WTC11 (cell line): ENCODE measurements around the gene CTDSPL. TPM values are rescaled to one million over a fixed set of nuclear protein-coding genes. Genes with fewer than 3 reads are reported as not detected.

Experiments
- ATAC-seq: fragments of 200-7000 bp; cut with Tn5 transposase; 2 replicates; pipeline ENCODE4 v1.10.0; 2021; ENCODE audit warnings: mild to moderate bottlenecking, moderate library complexity
- CTCF ChIA-PET: fragments of 300-600 bp; sonication (Branson Sonifier 250); formaldehyde crosslinking; loops from one replicate; lab custom pipeline; 2021; ENCODE audit warnings: antibody characterized with exemption; lab: Charles Lee
- POLR2A ChIA-PET: fragments of 350-600 bp; sonication (Branson Sonifier 250); formaldehyde crosslinking; loops from one replicate; lab custom pipeline; 2021; ENCODE audit warnings: antibody characterized with exemption; lab: Charles Lee
- DNase-seq: peaks from one replicate; pipeline ENCODE4 v3.0.0; 2021; ENCODE audit warnings: low spot score
- H3K27ac Mint-ChIP-seq: 2 replicates; pipeline ENCODE4 v1.8.0; 2021; ENCODE audit warnings: mixed read lengths
- H3K27me3 Mint-ChIP-seq: 2 replicates; pipeline ENCODE4 v1.8.0; 2021; ENCODE audit warnings: low read depth, mild to moderate bottlenecking, moderate library complexity, mixed read lengths
- H3K36me3 Mint-ChIP-seq: 2 replicates; pipeline ENCODE4 v1.8.0; 2021; ENCODE audit warnings: mixed read lengths
- H3K4me1 Mint-ChIP-seq: 2 replicates; pipeline ENCODE4 v1.8.0; 2022; ENCODE audit warnings: mixed read lengths
- H3K4me3 Mint-ChIP-seq: 2 replicates; pipeline ENCODE4 v1.8.0; 2021; ENCODE audit warnings: mild to moderate bottlenecking, moderate library complexity, mixed read lengths
- H3K9me3 Mint-ChIP-seq: 2 replicates; pipeline ENCODE4 v1.8.0; 2021; ENCODE audit warnings: mixed read lengths
- AR ChIP-seq: fragments of 250-450 bp; sonication (Bioruptor Pico); IDR thresholded peaks from 2 replicates; pipeline ENCODE4 v1.9.0; 2021; ENCODE audit warnings: mild to moderate bottlenecking
- ATF2 ChIP-seq: sonication (generic); formaldehyde crosslinking; IDR thresholded peaks from 2 replicates; pipeline ENCODE4 v1.8.1; 2022; ENCODE audit warnings: low read depth, missing genetic modification reagents, borderline replicate concordance
- CBFB ChIP-seq: sonication (generic); formaldehyde crosslinking; IDR thresholded peaks from 2 replicates; pipeline ENCODE4 v1.8.1; 2022; ENCODE audit warnings: mild to moderate bottlenecking, low read depth, missing genetic modification reagents
- CREB1 ChIP-seq: sonication (generic); formaldehyde crosslinking; IDR thresholded peaks from 2 replicates; pipeline ENCODE4 v1.8.0; 2023; ENCODE audit warnings: mild to moderate bottlenecking, missing genetic modification reagents
- E2F4 ChIP-seq: sonication (generic); formaldehyde crosslinking; IDR thresholded peaks from 2 replicates; pipeline ENCODE4 v1.8.1; 2022; ENCODE audit warnings: low read depth, mild to moderate bottlenecking, moderate library complexity, missing genetic modification reagents, borderline replicate concordance
- EMX1 ChIP-seq: fragments of 250-450 bp; sonication (Bioruptor Pico); IDR thresholded peaks from 2 replicates; pipeline ENCODE4 v1.8.0; 2021; ENCODE audit warnings: mild to moderate bottlenecking
- ERG ChIP-seq: fragments of 250-450 bp; sonication (Bioruptor Pico); IDR thresholded peaks from 2 replicates; pipeline ENCODE4 v1.8.0; 2021; ENCODE audit warnings: mild to moderate bottlenecking
- GABPB1 ChIP-seq: sonication (generic); formaldehyde crosslinking; IDR thresholded peaks from 2 replicates; pipeline ENCODE4 v1.8.1; 2023; ENCODE audit warnings: mild to moderate bottlenecking, missing genetic modification reagents
- HMGXB4 ChIP-seq: sonication (generic); formaldehyde crosslinking; IDR thresholded peaks from 2 replicates; pipeline ENCODE4 v1.8.1; 2023; ENCODE audit warnings: mild to moderate bottlenecking, moderate library complexity, missing genetic modification reagents
- MXD4 ChIP-seq: fragments of 250-450 bp; sonication (Bioruptor Pico); IDR thresholded peaks from 2 replicates; pipeline ENCODE4 v1.8.0; 2021; ENCODE audit warnings: mild to moderate bottlenecking, moderate library complexity, borderline replicate concordance
- NFATC4 ChIP-seq: fragments of 250-450 bp; sonication (Bioruptor Pico); IDR thresholded peaks from 2 replicates; pipeline ENCODE4 v1.9.0; 2021; ENCODE audit warnings: mild to moderate bottlenecking
- PRRX2 ChIP-seq: fragments of 250-450 bp; sonication (Bioruptor Pico); IDR thresholded peaks from 2 replicates; pipeline ENCODE4 v1.8.0; 2021; ENCODE audit warnings: mild to moderate bottlenecking
- SOX15 ChIP-seq: fragments of 250-450 bp; sonication (Bioruptor Pico); IDR thresholded peaks from 2 replicates; pipeline ENCODE4 v1.9.0; 2021; ENCODE audit warnings: mild to moderate bottlenecking
- SP1 ChIP-seq: sonication (generic); formaldehyde crosslinking; conservative IDR thresholded peaks from 2 replicates; pipeline ENCODE4 v1.8.1; 2022; ENCODE audit warnings: missing genetic modification reagents
- TEAD1 ChIP-seq: sonication (generic); formaldehyde crosslinking; IDR thresholded peaks from 2 replicates; pipeline ENCODE4 v1.8.0; 2022; ENCODE audit warnings: mild to moderate bottlenecking, missing genetic modification reagents
- USF2 ChIP-seq: sonication (generic); formaldehyde crosslinking; IDR thresholded peaks from 2 replicates; pipeline ENCODE4 v1.8.1; 2023; ENCODE audit warnings: mild to moderate bottlenecking, missing genetic modification reagents, moderate library complexity
- ZBTB21 ChIP-seq: sonication (generic); formaldehyde crosslinking; IDR thresholded peaks from 2 replicates; pipeline ENCODE4 v1.8.1; 2023; ENCODE audit warnings: mild to moderate bottlenecking, missing genetic modification reagents, borderline replicate concordance
- ZNF425 ChIP-seq: fragments of 250-450 bp; sonication (Bioruptor Pico); conservative IDR thresholded peaks from 2 replicates; pipeline ENCODE4 v1.9.0; 2021; ENCODE audit warnings: mild to moderate bottlenecking
- ZNF512 ChIP-seq: sonication (generic); formaldehyde crosslinking; IDR thresholded peaks from 2 replicates; pipeline ENCODE4 v1.8.1; 2022; ENCODE audit warnings: missing genetic modification reagents, borderline replicate concordance
- total RNA-seq: library from RNA; stranded (reverse); gene quantifications from 3 replicates; pipeline ENCODE4 v1.2.3, GENCODE V29; 2021

CTDSPL gene
- total RNA-seq, 1 experiment from 2014 or later, result 41.2 TPM

- Mint-ChIP-seq H3K36me3 (no peaks in the 10 kb centered on the region; the same call in 1 of the 2 replicates), H3K4me3 (peak within 1 kb of the TSS; percentile 41; the same call in 1 of the 2 replicates), H3K4me1 (peaks cover 26% of the 10 kb centered on the region), H3K9me3 (no peaks in the 10 kb centered on the region), H3K27me3 (peaks cover 14% of the 10 kb centered on the region), H3K27ac (no peak within 1 kb of the TSS)
- ChIA-PET CTCF (interaction anchor here (1.1 to 1.5 kb wide), 3 partner anchors 13 to 23 kb away, joined by 3 to 9 read pairs (median 5); no protein-coding TSS in a partner anchor), POLR2A (no interaction called here)
- TF ChIP-seq CREB1 (no peak), MXD4 (CRISPR knock-in tag) (no peak), NFATC4 (CRISPR knock-in tag) (no peak), HMGXB4 (no peak), USF2 (CRISPR knock-in tag) (no peak)
- TF ChIP-seq, all 79 proteins: peak for 0
- no peak for DNase-seq
- 0 out of 2 replicates have a peak, but pooled peaks have one; percentile 3 for ATAC-seq
Measured at GRCh38 chr3:37990527-37990926, 128.8 kb downstream of the CTDSPL start, which contains the start of gene VILL. VILL (plus strand) TSS chr3:37990786; CDS start chr3:37993673, 2,887 bp downstream.

- H3K9me3 Mint-ChIP-seq, result no peaks in the 10 kb centered on the region
- no peak overlapping the region for H3K27ac Mint-ChIP-seq
- DNase-seq (no peak), ATAC-seq (peak; percentile 7)
- TF ChIP-seq E2F4 (CRISPR knock-in tag) (no peak), ZBTB21 (no peak), EMX1 (CRISPR knock-in tag) (no peak), ZNF425 (no peak)
- ChIA-PET CTCF (interaction anchor here (1.1 to 1.3 kb wide), 2 partner anchors 12 to 24 kb away, joined by 3 to 5 read pairs; no protein-coding TSS in a partner anchor), POLR2A (no interaction called here)
- H3K27me3 Mint-ChIP-seq, result peaks cover 14% of the 10 kb centered on the region
- H3K4me3 Mint-ChIP-seq, result peak overlapping the region; percentile 41; the same call in 1 of the 2 replicates
- no peaks in the 10 kb centered on the region; the same call in 1 of the 2 replicates for H3K36me3 Mint-ChIP-seq
- H3K4me1 Mint-ChIP-seq, result peaks cover 26% of the 10 kb centered on the region
Measured at GRCh38 chr3:37991109-37991508, 129.4 kb downstream of the CTDSPL start.

- H3K9me3 Mint-ChIP-seq, result no peaks in the 10 kb centered on the region
- no peak overlapping the region for H3K27ac Mint-ChIP-seq
- H3K4me1 Mint-ChIP-seq, result peaks cover 26% of the 10 kb centered on the region
- TF ChIP-seq ZNF512 (CRISPR knock-in tag), result no peak
- TF ChIP-seq SP1 (CRISPR knock-in tag), result no peak
- TF ChIP-seq SOX15 (CRISPR knock-in tag), result no peak
- TF ChIP-seq ATF2 (CRISPR knock-in tag), result no peak
- TF ChIP-seq AR (CRISPR knock-in tag), result no peak
- TF ChIP-seq TEAD1, result no peak
- no peak for TF ChIP-seq ERG
- TF ChIP-seq GABPB1 (CRISPR knock-in tag), result no peak
- TF ChIP-seq PRRX2 (CRISPR knock-in tag), result no peak
- TF ChIP-seq CBFB (CRISPR knock-in tag), result no peak
Measured at GRCh38 chr3:37991823-37992222, 130.1 kb downstream of the CTDSPL start.

More at GRCh38 chr3:37991823-37992222, 130.1 kb downstream of the CTDSPL start:
- Mint-ChIP-seq H3K4me3 (no peak overlapping the region), H3K27me3 (peaks cover 14% of the 10 kb centered on the region), H3K36me3 (peaks cover 2% of the 10 kb centered on the region; the same call in 1 of the 2 replicates)
- ATAC-seq (no peak), DNase-seq (no peak)
- ChIA-PET CTCF (interaction anchor here (0.6 to 1.5 kb wide), 3 partner anchors 18 to 587 kb away, joined by 3 to 6 read pairs (median 3); no protein-coding TSS in a partner anchor), POLR2A (no interaction called here)
